Uterus (tissue), 2 donors: ENCODE measurements around the gene TMEM255A.

Experiments
- CTCF ChIP-seq, 4 experiments: fragments of 200-600 bp in 2 of 4; fragments of 450-650 bp in 2 of 4; sonication (generic) in 2 of 4; IDR thresholded peaks; one replicate each; pipeline ENCODE4 v1.5.1; 2016 to 2019; ENCODE audit warnings: antibody characterized with exemption in 4 of 4, mild to moderate bottlenecking in 2 of 4, moderate library complexity in 1 of 4
- POLR2A ChIP-seq, 2 donors: fragments of 450-650 bp; IDR thresholded peaks; one replicate each; pipeline ENCODE4 v1.6.1; 2016; ENCODE audit warnings: antibody characterized with exemption in 2 of 2, mild to moderate bottlenecking in 1 of 2, moderate library complexity in 1 of 2

DNA sequence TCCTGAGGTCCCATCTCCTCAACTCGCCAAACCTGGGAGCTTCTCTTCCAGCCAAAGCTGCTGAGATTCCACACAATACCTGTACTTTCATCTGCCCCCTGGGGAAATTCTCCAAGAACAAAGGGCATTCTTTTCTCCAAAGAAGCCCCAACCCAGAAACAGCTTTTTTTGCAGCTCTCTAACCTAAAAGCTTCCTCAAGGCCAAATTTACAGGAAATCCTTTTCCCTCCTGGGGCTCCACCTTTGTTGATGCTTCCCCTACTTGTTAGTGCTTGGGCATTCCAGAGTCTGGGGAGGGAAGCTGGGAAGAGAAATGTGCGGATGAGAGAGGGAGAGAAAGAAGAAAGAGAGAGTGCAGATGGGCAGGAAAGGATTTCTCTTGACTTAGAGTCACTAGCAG is 36.3 kb downstream of the TMEM255A start:
- TF ChIP-seq CTCF (IDR thresholded peaks at IDR 0.05) (no peak), POLR2A (IDR thresholded peaks at IDR 0.05) (no peak)
